ENCODE data around the gene CD47.
A peak's percentile ranks its signal among the peaks of the same experiment; 100 is the strongest.

CD47 gene

DNA sequence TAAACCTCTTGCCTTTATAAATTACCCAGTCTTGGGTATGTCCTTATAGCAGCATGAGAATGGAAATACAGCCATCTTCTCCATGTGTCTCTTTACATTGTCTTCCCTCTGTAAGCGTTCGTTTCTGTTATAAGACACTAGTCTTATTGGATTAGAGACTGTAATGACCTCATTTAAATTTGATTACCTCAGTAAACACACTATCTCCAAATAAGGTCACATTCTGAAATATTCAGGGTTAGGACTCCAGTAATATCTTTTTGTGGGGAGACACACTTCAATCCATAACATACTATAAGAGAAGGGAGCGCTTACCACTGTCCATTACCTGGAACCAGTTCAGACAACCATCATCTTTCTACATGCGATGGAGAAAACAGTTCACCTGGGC is 34.3 kb upstream of the CD47 start:
- in situ Hi-C loops (cut with MboI; ENCODE audit: low pct_unique_long_range_greater_than_20kb, low sequenced_read_pairs, unreplicated experiment): no loop called here
- DNase-seq (ENCODE audit: low spot score): no peak
- TF ChIP-seq, protein P1, sequence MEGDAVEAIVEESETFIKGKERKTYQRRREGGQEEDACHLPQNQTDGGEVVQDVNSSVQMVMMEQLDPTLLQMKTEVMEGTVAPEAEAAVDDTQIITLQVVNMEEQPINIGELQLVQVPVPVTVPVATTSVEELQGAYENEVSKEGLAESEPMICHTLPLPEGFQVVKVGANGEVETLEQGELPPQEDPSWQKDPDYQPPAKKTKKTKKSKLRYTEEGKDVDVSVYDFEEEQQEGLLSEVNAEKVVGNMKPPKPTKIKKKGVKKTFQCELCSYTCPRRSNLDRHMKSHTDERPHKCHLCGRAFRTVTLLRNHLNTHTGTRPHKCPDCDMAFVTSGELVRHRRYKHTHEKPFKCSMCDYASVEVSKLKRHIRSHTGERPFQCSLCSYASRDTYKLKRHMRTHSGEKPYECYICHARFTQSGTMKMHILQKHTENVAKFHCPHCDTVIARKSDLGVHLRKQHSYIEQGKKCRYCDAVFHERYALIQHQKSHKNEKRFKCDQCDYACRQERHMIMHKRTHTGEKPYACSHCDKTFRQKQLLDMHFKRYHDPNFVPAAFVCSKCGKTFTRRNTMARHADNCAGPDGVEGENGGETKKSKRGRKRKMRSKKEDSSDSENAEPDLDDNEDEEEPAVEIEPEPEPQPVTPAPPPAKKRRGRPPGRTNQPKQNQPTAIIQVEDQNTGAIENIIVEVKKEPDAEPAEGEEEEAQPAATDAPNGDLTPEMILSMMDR (IDR thresholded peaks at IDR 0.05; ENCODE audit: extremely low read depth, insufficient read depth, missing control alignments): no peak

DNA sequence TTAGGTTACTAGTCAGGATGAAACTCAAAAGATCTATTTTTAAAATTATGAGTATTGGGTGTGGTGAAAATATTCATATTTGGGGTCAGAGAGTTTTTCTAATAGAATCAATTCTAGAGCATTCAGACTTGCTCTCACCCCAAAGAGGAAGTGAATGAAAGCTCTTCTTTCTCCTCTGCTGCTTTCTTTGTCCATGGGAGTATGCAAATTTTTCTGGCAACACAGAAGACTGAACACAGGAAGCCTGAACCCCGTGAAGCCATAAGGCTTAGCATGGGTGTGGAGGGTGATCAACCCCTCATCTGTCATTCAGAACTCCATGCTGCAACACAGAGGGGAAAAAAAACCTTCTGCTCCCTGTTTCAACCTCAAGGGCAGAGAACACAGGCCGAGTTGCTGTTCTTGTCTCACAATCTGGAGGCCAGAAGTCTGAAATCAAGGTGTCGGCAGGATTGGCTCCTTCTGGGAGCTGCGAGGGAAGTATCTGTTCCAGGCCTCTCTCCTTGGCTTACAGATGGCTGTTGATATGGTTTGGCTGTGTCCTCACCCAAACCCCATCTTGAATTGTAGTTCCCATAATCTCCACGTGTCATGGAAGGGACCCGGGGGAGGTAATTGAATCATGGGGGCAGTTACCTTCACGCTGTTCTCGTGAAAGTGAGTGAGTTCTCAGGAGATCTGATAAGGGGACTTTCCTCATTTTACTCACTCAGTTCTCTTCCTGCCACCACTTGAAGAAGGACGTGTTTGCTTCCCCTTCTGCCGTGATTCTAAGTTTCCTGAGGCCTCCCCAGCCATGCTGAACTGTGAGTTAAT is 33.7 kb upstream of the CD47 start:
- in situ Hi-C loops (cut with MboI; ENCODE audit: low pct_unique_long_range_greater_than_20kb, low sequenced_read_pairs, unreplicated experiment): no loop called here
- TF ChIP-seq, protein P1 (IDR thresholded peaks at IDR 0.05; ENCODE audit: extremely low read depth, insufficient read depth, missing control alignments): no peak
- DNase-seq (ENCODE audit: low spot score): peak; percentile 60

DNA sequence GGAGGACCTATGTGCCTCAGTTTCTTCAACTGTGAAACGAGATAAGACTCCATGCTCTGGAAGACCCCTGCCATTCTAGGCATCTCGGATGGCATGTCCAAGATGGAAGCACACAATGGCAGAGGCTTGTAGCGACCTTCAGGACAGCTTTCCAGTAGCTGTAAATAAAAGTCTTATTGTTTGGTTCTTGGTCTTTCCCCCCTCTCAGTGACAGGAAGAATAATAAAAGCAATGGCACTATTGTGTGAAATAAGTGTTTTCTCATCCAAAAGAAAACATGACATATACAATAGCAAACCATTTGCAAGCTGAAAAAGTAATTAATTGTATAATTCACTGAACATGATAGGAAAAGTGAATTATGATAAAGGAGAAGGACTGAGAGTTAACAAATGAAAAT is 32.5 kb upstream of the CD47 start:
- TF ChIP-seq, protein P1 (IDR thresholded peaks at IDR 0.05; ENCODE audit: extremely low read depth, insufficient read depth, missing control alignments): no peak
- in situ Hi-C loops (cut with MboI; ENCODE audit: low pct_unique_long_range_greater_than_20kb, low sequenced_read_pairs, unreplicated experiment): no loop called here
- DNase-seq (ENCODE audit: low spot score): no peak

GRCh38 chr3:108122276-108122675 is 31.4 kb upstream of the CD47 start:
- no peak for DNase-seq (ENCODE audit: low spot score)
- TF ChIP-seq, protein P1 (IDR thresholded peaks at IDR 0.05; ENCODE audit: extremely low read depth, insufficient read depth, missing control alignments): no peak
- in situ Hi-C loops (cut with MboI; ENCODE audit: low pct_unique_long_range_greater_than_20kb, low sequenced_read_pairs, unreplicated experiment): no loop called here

GRCh38 chr3:108119398-108120104 is 28.7 kb upstream of the CD47 start:
- TF ChIP-seq, protein P1 (IDR thresholded peaks at IDR 0.05; ENCODE audit: extremely low read depth, insufficient read depth, missing control alignments): no peak
- in situ Hi-C loops (cut with MboI; ENCODE audit: low pct_unique_long_range_greater_than_20kb, low sequenced_read_pairs, unreplicated experiment): no loop called here
- DNase-seq (ENCODE audit: low spot score): no peak

DNA sequence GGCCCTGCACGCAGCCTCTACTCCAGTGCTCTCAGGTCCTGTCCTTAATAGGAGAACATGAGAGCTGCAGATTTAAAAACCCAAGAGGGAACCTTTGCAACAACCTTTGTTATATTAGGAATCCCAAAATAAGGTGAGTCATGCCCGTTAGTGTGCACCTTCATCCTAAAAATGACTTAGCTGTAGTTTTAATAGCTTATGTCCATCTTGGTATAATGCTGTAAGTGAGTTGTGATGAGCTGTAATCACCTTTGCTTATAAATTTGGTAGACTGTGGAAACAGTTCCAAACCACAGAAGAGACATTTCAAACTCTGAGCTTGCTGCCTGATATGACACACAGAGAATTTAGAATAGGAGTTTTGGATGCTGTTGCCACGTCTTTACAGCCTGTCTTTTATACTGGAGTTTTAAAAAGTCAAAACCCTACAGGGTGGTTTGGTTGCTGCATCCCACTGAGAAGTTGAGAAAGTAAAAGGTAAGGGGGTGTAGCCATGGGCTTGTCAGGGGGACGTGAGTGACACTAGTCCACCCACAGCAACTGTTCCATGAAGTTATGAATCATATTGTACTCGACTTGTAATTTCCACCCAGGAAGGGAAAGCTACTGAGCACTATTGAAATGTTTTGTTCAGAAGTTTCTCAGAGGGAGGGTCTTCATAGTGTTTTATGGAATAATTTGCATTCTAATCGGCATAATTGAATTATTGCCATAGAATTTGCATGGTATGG is 27.4 kb upstream of the CD47 start:
- DNase-seq (ENCODE audit: low spot score): no peak
- TF ChIP-seq, protein P1 (IDR thresholded peaks at IDR 0.05; ENCODE audit: extremely low read depth, insufficient read depth, missing control alignments): no peak
- in situ Hi-C loops (cut with MboI; ENCODE audit: low pct_unique_long_range_greater_than_20kb, low sequenced_read_pairs, unreplicated experiment): no loop called here
